PFSK-1 (cell line): ENCODE measurements around the gene NODAL. TPM values are rescaled to one million over a fixed set of nuclear protein-coding genes. Genes with fewer than 3 reads are reported as not detected.

Experiments
- FOXP2 ChIP-seq: optimal IDR thresholded peaks from 2 replicates; pipeline ENCODE3; 2011; ENCODE audit warnings: borderline replicate concordance, control low read depth, inconsistent platforms; ENCODE audit not compliant: insufficient read depth; ENCODE audit errors: extremely low read length, extremely low read depth
- POLR2AphosphoS5 ChIP-seq: IDR thresholded peaks from 2 replicates; pipeline ENCODE4 v1.6.1; 2012; ENCODE audit warnings: low read depth, mild to moderate bottlenecking, control low read depth, low read length, moderate library complexity
- SIN3A ChIP-seq: IDR thresholded peaks from 2 replicates; pipeline ENCODE4 v1.6.1; 2012; ENCODE audit warnings: mild to moderate bottlenecking, low read length, moderate library complexity, borderline replicate concordance; ENCODE audit not compliant: insufficient read depth
- TAF1 ChIP-seq: IDR thresholded peaks from 2 replicates; pipeline ENCODE4 v1.6.1; 2012; ENCODE audit warnings: low read length, control low read depth, borderline replicate concordance; ENCODE audit not compliant: insufficient read depth
- polyA plus RNA-seq: library from polyadenylated mRNA; unstranded; fragments of >200 nt; gene quantifications from one replicate; pipeline ENCODE4 v1.2.1, GENCODE V29; 2012; ENCODE audit warnings: low read depth, missing spikeins; ENCODE audit not compliant: insufficient read length
- TF ChIP-seq, protein P1 (sequence below), 2 experiments: IDR thresholded peaks; 2 replicates each; pipeline versions ENCODE4 v1.6.1 to v1.8.0; 2011 to 2012; ENCODE audit warnings: low read depth in 2 of 2, low read length in 2 of 2, control low read depth in 1 of 2, inconsistent platforms in 1 of 2, mild to moderate bottlenecking in 1 of 2, moderate library complexity in 1 of 2; ENCODE audit not compliant: insufficient read depth in 1 of 2

NODAL gene
- polyA plus RNA-seq = not detected

DNA sequence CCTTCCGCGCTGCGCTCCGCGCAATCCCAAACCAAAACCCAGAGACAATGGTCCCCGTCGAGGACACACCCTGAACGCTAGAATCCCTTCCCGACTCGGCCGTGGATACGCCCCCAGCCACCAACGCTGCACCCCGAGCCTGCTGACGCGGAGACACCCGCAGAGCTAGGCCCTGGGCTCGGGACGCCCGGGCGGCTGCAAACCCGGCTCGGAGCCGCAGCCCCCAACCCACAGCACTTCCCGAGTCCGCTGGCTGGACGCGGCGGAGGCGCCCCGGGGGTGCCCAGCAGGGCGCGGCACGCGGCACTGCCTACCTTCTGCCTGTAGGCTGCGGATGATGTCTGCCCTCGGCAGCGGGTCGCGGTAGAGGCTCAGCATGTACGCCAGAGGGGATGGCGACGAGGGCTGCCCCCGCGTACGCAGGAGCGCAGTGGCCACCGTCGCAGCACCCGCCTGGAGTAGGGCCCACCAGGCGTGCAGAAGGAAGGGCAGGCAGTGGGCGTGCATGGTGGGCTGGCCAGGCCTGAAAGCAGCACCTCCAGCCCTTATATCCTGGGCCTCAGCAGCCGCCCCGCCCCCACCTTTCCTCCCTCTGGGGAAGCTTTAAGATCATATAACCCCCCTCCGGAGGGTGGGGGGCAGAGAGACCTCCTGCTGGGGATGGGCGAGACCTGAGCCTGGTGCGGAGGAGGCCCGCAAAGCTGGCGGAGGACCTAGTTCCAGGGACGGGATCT, at the start of gene NODAL:
Gene NODAL (minus strand): TSS at position 521 of the 734 bp plus-strand sequence. CDS start 14 bp downstream, at position 507.
- TF ChIP-seq SIN3A (no peak), POLR2AphosphoS5 (no peak), FOXP2 (no peak), TAF1 (no peak)
- TF ChIP-seq, protein P1, sequence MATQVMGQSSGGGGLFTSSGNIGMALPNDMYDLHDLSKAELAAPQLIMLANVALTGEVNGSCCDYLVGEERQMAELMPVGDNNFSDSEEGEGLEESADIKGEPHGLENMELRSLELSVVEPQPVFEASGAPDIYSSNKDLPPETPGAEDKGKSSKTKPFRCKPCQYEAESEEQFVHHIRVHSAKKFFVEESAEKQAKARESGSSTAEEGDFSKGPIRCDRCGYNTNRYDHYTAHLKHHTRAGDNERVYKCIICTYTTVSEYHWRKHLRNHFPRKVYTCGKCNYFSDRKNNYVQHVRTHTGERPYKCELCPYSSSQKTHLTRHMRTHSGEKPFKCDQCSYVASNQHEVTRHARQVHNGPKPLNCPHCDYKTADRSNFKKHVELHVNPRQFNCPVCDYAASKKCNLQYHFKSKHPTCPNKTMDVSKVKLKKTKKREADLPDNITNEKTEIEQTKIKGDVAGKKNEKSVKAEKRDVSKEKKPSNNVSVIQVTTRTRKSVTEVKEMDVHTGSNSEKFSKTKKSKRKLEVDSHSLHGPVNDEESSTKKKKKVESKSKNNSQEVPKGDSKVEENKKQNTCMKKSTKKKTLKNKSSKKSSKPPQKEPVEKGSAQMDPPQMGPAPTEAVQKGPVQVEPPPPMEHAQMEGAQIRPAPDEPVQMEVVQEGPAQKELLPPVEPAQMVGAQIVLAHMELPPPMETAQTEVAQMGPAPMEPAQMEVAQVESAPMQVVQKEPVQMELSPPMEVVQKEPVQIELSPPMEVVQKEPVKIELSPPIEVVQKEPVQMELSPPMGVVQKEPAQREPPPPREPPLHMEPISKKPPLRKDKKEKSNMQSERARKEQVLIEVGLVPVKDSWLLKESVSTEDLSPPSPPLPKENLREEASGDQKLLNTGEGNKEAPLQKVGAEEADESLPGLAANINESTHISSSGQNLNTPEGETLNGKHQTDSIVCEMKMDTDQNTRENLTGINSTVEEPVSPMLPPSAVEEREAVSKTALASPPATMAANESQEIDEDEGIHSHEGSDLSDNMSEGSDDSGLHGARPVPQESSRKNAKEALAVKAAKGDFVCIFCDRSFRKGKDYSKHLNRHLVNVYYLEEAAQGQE (IDR thresholded peaks at IDR 0.05; ENCODE audit: insufficient read depth in 1 of 2, low read depth in 2 of 2, low read length in 2 of 2) = no peak

DNA sequence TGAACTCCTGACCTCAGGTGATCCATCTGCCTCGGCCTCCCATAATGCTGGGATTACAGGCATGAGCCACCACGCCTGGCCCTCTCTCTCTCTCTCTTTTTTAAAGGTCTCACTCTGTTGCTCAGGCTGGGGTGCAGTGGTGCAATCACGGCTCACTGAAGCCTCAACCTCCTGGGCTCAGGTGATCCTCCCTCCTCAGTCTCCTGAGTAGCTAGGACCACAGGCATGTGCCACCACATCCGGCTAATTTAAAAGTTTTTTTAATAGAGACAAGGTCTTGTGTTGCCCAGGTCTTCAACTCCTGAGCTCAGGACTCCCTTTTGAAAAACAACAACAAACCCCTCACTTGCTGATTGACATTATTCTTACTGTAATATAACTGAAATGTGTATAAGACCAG, 48.7 kb upstream of the NODAL start:
- TF ChIP-seq TAF1 (no peak), FOXP2 (no peak)

DNA sequence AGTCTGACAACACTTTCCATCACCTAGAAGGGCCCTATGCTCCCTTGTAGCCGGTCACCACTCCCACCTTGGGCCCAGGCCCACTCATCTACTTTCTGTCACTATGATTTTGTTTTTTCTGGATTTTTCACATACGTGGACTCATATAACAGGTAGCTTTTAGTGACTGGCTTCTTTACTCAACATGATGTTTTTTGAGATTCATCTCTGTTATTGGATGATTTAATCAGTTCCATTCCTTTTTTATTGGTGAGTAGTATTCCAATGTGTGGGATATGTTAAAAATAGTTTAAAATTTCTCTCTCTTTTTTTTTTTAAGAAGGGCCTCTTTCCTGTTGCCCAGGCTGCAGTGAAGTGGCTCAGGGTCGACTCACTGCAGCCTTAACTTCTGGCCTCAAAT, 46.3 kb upstream of the NODAL start:
- no peak for TF ChIP-seq TAF1
- TF ChIP-seq POLR2AphosphoS5 = no peak
- TF ChIP-seq, protein P1 (IDR thresholded peaks at IDR 0.05; ENCODE audit: insufficient read depth in 1 of 2, low read depth in 2 of 2, low read length in 2 of 2) = no peak
- TF ChIP-seq FOXP2 = no peak
- TF ChIP-seq SIN3A = no peak

DNA sequence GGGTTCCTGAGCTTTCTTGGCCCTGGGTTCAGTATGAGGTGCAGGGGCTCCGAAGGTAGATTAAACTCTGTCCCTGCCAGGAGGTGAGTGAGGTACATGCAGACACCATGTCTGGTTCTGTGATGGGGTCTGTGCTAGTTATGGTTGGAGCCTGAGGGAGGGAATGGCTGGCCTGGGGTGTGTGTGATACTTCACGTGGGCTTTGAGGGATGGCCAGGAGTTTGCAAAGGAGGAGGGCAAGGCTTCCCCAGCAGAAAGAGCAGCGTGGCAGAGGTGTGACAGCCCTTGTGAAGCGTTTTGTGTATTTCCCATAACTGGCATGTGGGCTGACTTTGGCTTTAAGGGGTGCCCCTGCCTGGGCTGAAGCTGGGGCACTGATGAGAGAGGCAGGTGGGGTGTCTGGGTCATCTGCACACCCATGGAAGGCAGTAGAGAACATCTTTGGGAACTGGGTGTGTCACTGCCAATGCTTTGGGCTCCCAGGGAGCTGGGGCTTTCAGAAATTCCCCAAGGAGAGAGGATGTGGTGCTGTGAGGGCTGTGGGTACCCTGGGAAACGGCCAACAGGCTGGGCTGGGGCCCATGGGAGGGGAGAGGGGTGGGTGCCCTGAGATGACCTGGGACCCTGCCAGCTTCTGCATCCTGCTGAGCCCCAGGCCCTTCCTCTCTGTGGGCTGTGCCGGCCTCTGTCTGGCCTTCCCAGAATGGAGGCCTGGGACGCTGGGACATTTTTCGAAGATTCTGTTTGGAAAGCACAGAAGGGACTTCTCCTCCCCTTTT, 41.7 kb upstream of the NODAL start:
- TF ChIP-seq POLR2AphosphoS5 = no peak
- TF ChIP-seq, protein P1 (IDR thresholded peaks at IDR 0.05; ENCODE audit: insufficient read depth in 1 of 2, low read depth in 2 of 2, low read length in 2 of 2) = no peak
- no peak for TF ChIP-seq FOXP2
- no peak for TF ChIP-seq SIN3A
- no peak for TF ChIP-seq TAF1

- TF ChIP-seq SIN3A = no peak
- no peak for TF ChIP-seq POLR2AphosphoS5
- TF ChIP-seq FOXP2 = no peak
- TF ChIP-seq TAF1 = no peak
- TF ChIP-seq, protein P1 (IDR thresholded peaks at IDR 0.05; ENCODE audit: insufficient read depth in 1 of 2, low read depth in 2 of 2, low read length in 2 of 2) = no peak
Observed at GRCh38 chr10:70481831-70482530, 40.5 kb upstream of the NODAL start.
